Activated CD4-positive, alpha-beta T cell treated with anti-CD3 and anti-CD28 coated beads, Interleukin-2, amount 50 U/mL, for 16 hours (primary cell): Measurements from ENCODE around the gene TXNRD3.
A peak's percentile ranks its signal among the peaks of the same experiment; 100 is the strongest.

ENCODE experiments used
- DNase-seq: peaks from one replicate; pipeline ENCODE4 v3.0.0-alpha.2; 2020

TXNRD3 gene

GRCh38 chr3:126671521-126671920, 16.6 kb upstream of the TXNRD3 start:
- peak; percentile 26 for DNase-seq

- DNase-seq = no peak
Observed at GRCh38 chr3:126668450-126669401, 13.8 kb upstream of the TXNRD3 start.

GRCh38 chr3:126667631-126668449, 12.9 kb upstream of the TXNRD3 start:
- DNase-seq = no peak

- DNase-seq = no peak
Observed at GRCh38 chr3:126666658-126667528, 12.0 kb upstream of the TXNRD3 start.

GRCh38 chr3:126665959-126666657, 11.2 kb upstream of the TXNRD3 start:
- no peak for DNase-seq

- no peak for DNase-seq
Observed at GRCh38 chr3:126665221-126665936, 10.5 kb upstream of the TXNRD3 start.

GRCh38 chr3:126664591-126665214, 9.8 kb upstream of the TXNRD3 start:
- DNase-seq = no peak

- DNase-seq = no peak
Observed at GRCh38 chr3:126663750-126664149, 8.8 kb upstream of the TXNRD3 start.

GRCh38 chr3:126663257-126663656, 8.3 kb upstream of the TXNRD3 start:
- DNase-seq = no peak

- DNase-seq = no peak
Observed at GRCh38 chr3:126661532-126662364, 6.8 kb upstream of the TXNRD3 start.

- DNase-seq = no peak
Observed at GRCh38 chr3:126659915-126660886, 5.3 kb upstream of the TXNRD3 start.

GRCh38 chr3:126658584-126658983, 3.7 kb upstream of the TXNRD3 start:
- DNase-seq = no peak

- no peak for DNase-seq
Observed at GRCh38 chr3:126657901-126658300, 3.0 kb upstream of the TXNRD3 start.

GRCh38 chr3:126656371-126657134, 1.6 kb upstream of the TXNRD3 start:
- DNase-seq = no peak

- DNase-seq = no peak
Observed at GRCh38 chr3:126655887-126656286, 963 bp upstream of the TXNRD3 start.

- DNase-seq = no peak
Observed at GRCh38 chr3:126649556-126650092, 5.3 kb downstream of the TXNRD3 start.

- DNase-seq = no peak
Observed at GRCh38 chr3:126646674-126647073, 8.2 kb downstream of the TXNRD3 start.

GRCh38 chr3:126644615-126645014, 10.3 kb downstream of the TXNRD3 start:
- DNase-seq = no peak
